22Rv1 (cell line): ENCODE measurements around the gene ZPR1.

Experiments
- CTCF ChIP-seq: fragments of 450-650 bp; IDR thresholded peaks from 2 replicates; pipeline ENCODE4 v1.5.1; 2017; ENCODE audit warnings: mild to moderate bottlenecking
- ZFX ChIP-seq: fragments of 450-650 bp; IDR thresholded peaks from 2 replicates; pipeline ENCODE4 v1.6.1; 2017; ENCODE audit warnings: antibody characterized with exemption, borderline replicate concordance

GRCh38 chr11:116733969-116734508 lies 53.8 kb downstream of the ZPR1 start:
- TF ChIP-seq CTCF (no peak), ZFX (no peak)
